IMR-90 (cell line): ENCODE results near the gene SARDH. TPM values are rescaled to one million over a fixed set of nuclear protein-coding genes. Genes with fewer than 3 reads are reported as not detected.

Experiments
- ATAC-seq: fragments of 200-7000 bp; cut with Tn5 transposase; 2 replicates; pipeline ENCODE4 v1.9.1; 2020; ENCODE audit warnings: low read depth, mild to moderate bottlenecking, moderate library complexity
- BruUV-seq: library from RNA; stranded (reverse); fragments of 400-500 nt; replicated peaks from 2 replicates; lab custom pipeline; 2021; lab: Mats Ljungman, UMichigan
- CTCF ChIA-PET: fragments of 300-600 bp; formaldehyde crosslinking; extraction: SDS; loops from one replicate; lab custom pipeline; 2021; ENCODE audit warnings: antibody characterized with exemption; lab: Yijun Ruan, JAX
- POLR2A ChIA-PET: fragments of 300-600 bp; sonication (Branson Sonifier 250); formaldehyde crosslinking; loops from one replicate; lab custom pipeline; 2022; ENCODE audit warnings: antibody characterized with exemption; ENCODE audit not compliant: unreplicated experiment; lab: Charles Lee
- DNase-seq: peaks from one replicate; pipeline ENCODE4 v3.0.0; 2013
- H2AFZ ChIP-seq: replicated peaks from 2 replicates; pipeline ENCODE3; 2013; ENCODE audit warnings: low read length, mild to moderate bottlenecking; ENCODE audit not compliant: poor library complexity
- H2AK5ac ChIP-seq: 2 replicates; pipeline ENCODE4 v1.6.1; 2013; ENCODE audit warnings: low read depth, low read length, inconsistent platforms
- H2AK9ac ChIP-seq: replicated peaks from 2 replicates; pipeline ENCODE3; 2013; ENCODE audit warnings: mild to moderate bottlenecking, low read depth, low read length, moderate library complexity; ENCODE audit not compliant: poor library complexity
- H2BK120ac ChIP-seq: 2 replicates; pipeline ENCODE4 v1.6.1; 2013; ENCODE audit warnings: low read depth, low read length, inconsistent platforms
- H2BK15ac ChIP-seq: 3 replicates; pipeline ENCODE4 v1.6.1; 2013; ENCODE audit warnings: low read depth, low read length, inconsistent platforms
- H2BK20ac ChIP-seq: 2 replicates; pipeline ENCODE4 v1.6.1; 2013; ENCODE audit warnings: low read depth, mild to moderate bottlenecking, inconsistent platforms, low read length, moderate library complexity
- H2BK5ac ChIP-seq: 2 replicates; pipeline ENCODE4 v1.6.1; 2013; ENCODE audit warnings: mild to moderate bottlenecking, low read depth, low read length, inconsistent platforms; ENCODE audit not compliant: poor library complexity, severe bottlenecking
- H3K14ac ChIP-seq: replicated peaks from 2 replicates; pipeline ENCODE4 v1.6.1; 2013; ENCODE audit warnings: low read depth, low read length, inconsistent platforms
- H3K18ac ChIP-seq: 2 replicates; pipeline ENCODE4 v1.6.1; 2013; ENCODE audit warnings: low read depth, low read length, control low read depth
- H3K23ac ChIP-seq: 2 replicates; pipeline ENCODE4 v1.6.1; 2013; ENCODE audit warnings: low read depth, low read length, inconsistent platforms
- H3K27ac ChIP-seq: 2 replicates; pipeline ENCODE4 v1.5.1; 2013; ENCODE audit warnings: mild to moderate bottlenecking, control low read depth, low read length; ENCODE audit not compliant: insufficient read depth
- H3K27me3 ChIP-seq: 2 replicates; pipeline ENCODE4 v1.6.1; 2013; ENCODE audit warnings: low read length; ENCODE audit not compliant: control insufficient read depth, insufficient read depth
- H3K36me3 ChIP-seq: 2 replicates; pipeline ENCODE4 v1.6.1; 2013; ENCODE audit warnings: low read length, mixed read lengths; ENCODE audit not compliant: control insufficient read depth, insufficient read depth
- H3K4ac ChIP-seq: 2 replicates; pipeline ENCODE4 v1.6.1; 2013; ENCODE audit warnings: low read depth, low read length, inconsistent platforms
- H3K4me1 ChIP-seq: 2 replicates; pipeline ENCODE4 v1.6.1; 2013; ENCODE audit warnings: low read length, mixed read lengths; ENCODE audit not compliant: control insufficient read depth, insufficient read depth
- H3K4me2 ChIP-seq: 2 replicates; pipeline ENCODE4 v1.6.1; 2013; ENCODE audit warnings: low read depth, mild to moderate bottlenecking, control low read depth, low read length, moderate library complexity
- H3K4me3 ChIP-seq: 2 replicates; pipeline ENCODE4 v1.5.1; 2013; ENCODE audit warnings: low read depth, mild to moderate bottlenecking, control low read depth, low read length, moderate library complexity; ENCODE audit not compliant: insufficient read depth
- H3K56ac ChIP-seq: 2 replicates; pipeline ENCODE4 v1.6.1; 2013; ENCODE audit warnings: low read length, inconsistent platforms; ENCODE audit not compliant: insufficient read depth; ENCODE audit errors: extremely low read depth
- H3K79me1 ChIP-seq, 2 experiments: 2 replicates each; pipeline ENCODE4 v1.6.1; 2013; ENCODE audit warnings: low read length in 2 of 2, inconsistent platforms in 1 of 2, low read depth in 1 of 2
- H3K9ac ChIP-seq: 2 replicates; pipeline ENCODE4 v1.6.1; 2013; ENCODE audit warnings: low read depth, low read length, control low read depth
- H3K9me1 ChIP-seq: 2 replicates; pipeline ENCODE4 v1.6.1; 2013; ENCODE audit warnings: low read length, inconsistent platforms; ENCODE audit not compliant: insufficient read depth
- H3K9me3 ChIP-seq: 2 replicates; pipeline ENCODE4 v1.6.1; 2013; ENCODE audit warnings: low read length; ENCODE audit not compliant: control insufficient read depth, insufficient read depth
- H4K20me1 ChIP-seq: 2 replicates; pipeline ENCODE4 v1.6.1; 2013; ENCODE audit warnings: low read length, inconsistent platforms; ENCODE audit not compliant: insufficient read depth
- H4K5ac ChIP-seq: 2 replicates; pipeline ENCODE4 v1.6.1; 2013; ENCODE audit warnings: mild to moderate bottlenecking, low read depth, low read length, control low read depth
- H4K8ac ChIP-seq, 2 experiments: 2 replicates each; pipeline ENCODE4 v1.6.1; 2013; ENCODE audit warnings: low read depth in 2 of 2, low read length in 2 of 2, control low read depth in 1 of 2, inconsistent platforms in 1 of 2
- H4K91ac ChIP-seq: 2 replicates; pipeline ENCODE4 v1.6.1; 2013; ENCODE audit warnings: low read depth, low read length, inconsistent platforms; ENCODE audit not compliant: insufficient read depth
- MAFK ChIP-seq: IDR thresholded peaks from 2 replicates; pipeline ENCODE4 v1.6.1; 2012; ENCODE audit warnings: low read depth, low read length, improper control_type of control experiment
- MXI1 ChIP-seq: IDR thresholded peaks from 2 replicates; pipeline ENCODE4 v1.6.1; 2012; ENCODE audit warnings: low read depth, mild to moderate bottlenecking, low read length, moderate library complexity, borderline replicate concordance
- NFE2L2 ChIP-seq: fragments of 150-350 bp; IDR thresholded peaks from 2 replicates; pipeline ENCODE4 v1.6.1; 2016; ENCODE audit warnings: low read depth, mild to moderate bottlenecking, low read length
- RAD21 ChIP-seq: IDR thresholded peaks from 2 replicates; pipeline ENCODE4 v1.6.1; 2012; ENCODE audit warnings: low read length, improper control_type of control experiment
- WGBS, 2 experiments: methylation state at CpG; one replicate each; pipeline versions ENCODE4 v1.1.5 to v1.1.7; 2013; ENCODE audit warnings: missing lambda C conversion rate in 2 of 2; ENCODE audit not compliant: insufficient read length in 1 of 2; ENCODE audit errors: extremely low coverage in 2 of 2; 5-methylcytosine and 5-hydroxymethylcytosine counted together
- dilution Hi-C: fragments of 300-500 bp; cut with HindIII; formaldehyde crosslinking; loops from one replicate; pipeline ENCODE4 v1.14.3; 2018; ENCODE audit warnings: low sequenced_read_pairs; ENCODE audit not compliant: unreplicated experiment
- in situ Hi-C: fragments of 300-500 bp; cut with MboI; formaldehyde crosslinking; loops from 3 replicates; pipeline ENCODE4 v1.14.3; 2019; ENCODE audit warnings: low sequenced_read_pairs, inconsistent platforms, mixed read lengths
- intact Hi-C: fragments of 100-400 bp; cut with micrococcal nuclease; formaldehyde crosslinking; loops from 2 replicates; pipeline ENCODE4 v1.10.0; 2022
- polyA plus RNA-seq, 3 experiments: library from polyadenylated mRNA; depleted of rRNA; stranded (reverse); fragments of >200 nt; gene quantifications; 2 replicates each; pipeline ENCODE4 v1.2.3, GENCODE V29; 2012; ENCODE audit warnings: low replicate concordance in 1 of 3
- total RNA-seq: library from RNA; depleted of rRNA; stranded (reverse); fragments of >200 nt; gene quantifications from 2 replicates; pipeline ENCODE4 v1.2.3, GENCODE V29; 2012

Gene SARDH
- total and polyA plus RNA-seq, 2 of the 4 experiments (the other 2 are of a cell fraction): 5.0 to 7.5 TPM

DNA sequence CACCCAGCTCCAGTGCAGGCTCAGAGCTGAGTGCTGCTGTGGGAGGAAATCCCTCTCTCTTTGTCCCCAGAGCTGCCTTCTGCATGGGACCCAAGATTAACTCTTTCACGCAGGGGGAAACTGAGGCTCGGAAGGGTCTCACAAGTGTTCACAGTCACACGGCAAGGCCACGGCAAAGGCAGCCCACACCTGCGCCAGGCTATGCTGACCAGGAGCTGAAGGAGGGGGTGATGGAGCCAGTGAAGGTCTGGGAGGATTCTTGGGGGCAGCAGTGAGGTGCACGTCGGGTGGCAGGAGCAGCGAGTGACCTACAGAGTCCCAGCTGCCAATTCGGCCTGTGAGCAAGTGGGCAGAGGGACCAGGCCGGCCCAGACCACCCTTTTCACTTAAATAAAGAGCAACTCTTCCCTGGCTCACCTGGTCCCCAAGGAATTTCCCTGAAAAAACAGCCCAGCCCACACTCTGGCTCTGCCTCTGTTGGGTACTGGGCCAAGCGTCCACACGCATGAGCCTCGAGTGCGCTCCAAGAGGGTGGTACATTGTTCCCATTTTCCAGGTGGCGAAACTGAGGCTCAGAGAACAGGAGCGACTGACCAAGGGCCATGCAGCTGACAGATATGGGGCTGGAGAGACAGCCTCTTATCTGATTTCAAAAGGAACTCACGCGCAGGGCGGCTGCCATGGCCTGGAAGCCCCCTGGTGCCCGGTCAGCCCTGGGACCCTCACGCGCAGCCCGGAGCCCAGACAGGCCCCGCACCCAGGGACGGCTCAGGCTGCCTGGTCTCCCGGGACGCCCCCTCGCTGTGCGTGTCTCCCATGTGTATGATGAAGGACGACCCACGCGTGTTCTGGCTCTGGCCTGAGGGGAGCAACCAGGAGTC is 28.2 kb downstream of the SARDH start (continued):
- TF ChIP-seq MXI1 (no peak), RAD21 (no peak)

- no peaks in the 10 kb centered on the region for H3K27me3 ChIP-seq
- no peak overlapping the region for H2AK5ac ChIP-seq
- DNase-seq: no peak
- H4K91ac ChIP-seq: no peak overlapping the region
- H3K56ac ChIP-seq: no peak overlapping the region
- H3K4ac ChIP-seq: no peak overlapping the region
- H2AK9ac ChIP-seq: peak overlapping the region; percentile 3
- in situ Hi-C loops: no loop called here
- H2BK5ac ChIP-seq: no peak overlapping the region
- H3K36me3 ChIP-seq: no peaks in the 10 kb centered on the region
- no peak overlapping the region for H2AFZ ChIP-seq
- POLR2A ChIA-PET: no interaction called here
- peaks cover 19% of the 10 kb centered on the region for H3K4me1 ChIP-seq
- dilution Hi-C loops: no loop called here
- TF ChIP-seq NFE2L2 (no peak), MAFK (no peak)
- H3K9me3 ChIP-seq: no peaks in the 10 kb centered on the region
- no peak overlapping the region for H3K4me3 ChIP-seq
- intact Hi-C loops: no loop called here
- no peak overlapping the region for H2BK120ac ChIP-seq
- no peaks in the 10 kb centered on the region for H4K20me1 ChIP-seq
- peaks cover 6% of the 10 kb centered on the region for H3K9me1 ChIP-seq
- no peak overlapping the region for H3K4me2 ChIP-seq
- CTCF ChIA-PET: no interaction called here
- WGBS, 2 experiments: 75% methylated on average over 7 of the region's 26 CpGs; no CpG with 5 or more reads in 1 of the 2 experiments
- H3K79me1 ChIP-seq: peaks cover 0 to 7% of the 10 kb centered on the region in 2 experiments; a peak in 2 of 4 replicates
- ATAC-seq: no peak
- H2BK20ac ChIP-seq: no peak overlapping the region
- H3K18ac ChIP-seq: no peak overlapping the region
- H3K27ac ChIP-seq: no peak overlapping the region
- H4K5ac ChIP-seq: no peak overlapping the region
- H3K14ac ChIP-seq: no peak overlapping the region
- H3K9ac ChIP-seq: no peak overlapping the region
- no peak overlapping the region for H4K8ac ChIP-seq
- no peak overlapping the region for H2BK15ac ChIP-seq
- no TSS peak for BruUV-seq
- no peak overlapping the region for H3K23ac ChIP-seq
Observed at GRCh38 chr9:133709015-133709611, 29.0 kb downstream of the SARDH start.
